ENCODE results near the gene ACTG2.
"Not testable (repeated sequence)": the region's sequence is repeated elsewhere in the genome, so short reads cannot be mapped to it uniquely, and the experiment has no call there.

Gene ACTG2

DNA sequence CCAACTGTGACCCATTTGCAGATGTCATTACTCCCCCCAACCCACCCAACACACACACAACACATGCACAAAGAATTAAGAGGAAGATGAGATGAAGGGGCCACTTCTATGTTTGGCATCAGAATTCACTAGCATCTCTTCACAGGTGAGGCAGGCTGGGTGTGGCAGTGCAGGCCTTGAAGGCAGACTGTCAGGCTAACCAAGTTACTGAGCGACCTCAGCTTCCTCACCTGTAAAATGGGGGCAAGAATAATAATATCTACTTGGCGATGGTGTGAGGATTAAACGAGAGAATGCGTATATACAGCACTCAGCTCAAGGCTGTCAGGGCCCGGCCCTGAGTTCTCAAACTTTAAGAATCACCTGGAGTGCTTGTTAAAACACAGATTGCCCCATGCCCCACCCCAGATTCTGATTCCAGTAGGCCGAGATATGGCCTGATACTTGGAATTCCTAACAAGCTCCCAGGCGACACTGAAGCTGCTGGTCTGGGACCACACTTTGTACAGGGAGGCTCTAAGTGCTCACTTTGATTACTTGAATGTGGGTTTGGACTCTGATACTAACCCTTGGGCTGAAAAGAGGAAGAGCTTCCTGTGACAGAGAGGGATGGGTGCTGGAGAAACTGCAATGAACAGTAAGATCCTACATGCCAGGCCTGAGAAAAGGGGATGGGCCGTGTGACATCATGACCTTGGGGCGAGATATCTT, 1.1 kb downstream of the ACTG2 start:
- DNase-seq (ENCODE audit: low spot score): no peak

DNA sequence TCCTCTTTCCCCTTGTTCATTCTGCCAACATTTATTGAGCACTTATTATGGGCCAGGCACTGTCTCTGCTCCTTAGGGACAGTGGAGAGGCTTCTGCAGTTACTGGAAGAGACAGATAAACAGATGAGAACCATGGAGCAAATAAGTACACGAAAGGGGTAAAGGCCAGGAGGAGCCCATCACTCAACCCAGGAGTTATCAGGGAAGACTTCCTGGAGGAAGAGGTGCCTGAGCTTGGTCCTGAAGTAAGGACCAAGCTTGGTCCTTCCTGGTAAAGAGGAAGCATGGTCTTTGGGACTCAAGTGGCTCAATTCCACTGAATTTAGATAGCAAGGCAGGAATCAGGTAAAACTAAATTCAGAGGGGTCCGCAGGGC, 1.7 kb downstream of the ACTG2 start:
- DNase-seq (ENCODE audit: low spot score): no peak

DNA sequence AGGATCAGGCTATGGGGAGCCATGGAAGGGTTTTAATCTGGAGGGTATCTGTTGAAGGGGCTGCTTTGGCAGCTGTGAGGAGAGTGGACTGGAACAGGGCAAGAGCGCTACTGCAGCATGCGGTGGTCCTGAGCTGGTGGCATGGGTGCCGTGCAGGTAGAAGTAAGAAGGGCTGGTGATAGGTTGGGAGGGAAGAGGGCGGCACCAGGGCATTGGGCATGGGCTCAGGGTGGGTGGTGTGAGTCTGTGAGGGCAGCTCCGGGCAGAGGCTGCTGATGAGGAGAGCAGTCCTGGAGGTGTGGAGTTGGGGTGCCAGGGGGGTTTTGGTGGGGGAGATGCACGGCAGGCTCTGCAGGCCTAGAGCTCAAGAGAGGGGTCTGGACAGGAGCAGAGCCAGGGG, 2.1 kb downstream of the ACTG2 start:
- no peak for DNase-seq (ENCODE audit: low spot score)

DNA sequence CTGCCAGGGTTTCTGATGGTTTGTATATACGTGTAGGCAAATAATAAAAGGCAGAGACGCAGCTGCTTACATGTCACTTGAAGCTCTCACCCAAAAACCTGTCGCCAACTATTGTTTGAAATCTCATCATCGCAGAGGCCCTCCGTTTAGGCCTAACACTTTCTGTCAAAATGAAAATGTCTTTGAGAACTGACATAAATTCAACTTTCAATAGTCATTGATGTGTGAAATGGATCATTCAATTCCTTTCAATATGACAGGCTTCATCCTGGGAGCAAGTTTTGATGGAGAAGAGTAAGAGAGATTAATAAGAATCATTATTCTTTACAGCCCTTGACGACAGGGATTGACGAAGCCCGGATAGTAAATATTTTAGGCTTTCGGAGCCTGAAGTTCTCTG, 2.7 kb downstream of the ACTG2 start:
- no peak for DNase-seq (ENCODE audit: low spot score)

DNA sequence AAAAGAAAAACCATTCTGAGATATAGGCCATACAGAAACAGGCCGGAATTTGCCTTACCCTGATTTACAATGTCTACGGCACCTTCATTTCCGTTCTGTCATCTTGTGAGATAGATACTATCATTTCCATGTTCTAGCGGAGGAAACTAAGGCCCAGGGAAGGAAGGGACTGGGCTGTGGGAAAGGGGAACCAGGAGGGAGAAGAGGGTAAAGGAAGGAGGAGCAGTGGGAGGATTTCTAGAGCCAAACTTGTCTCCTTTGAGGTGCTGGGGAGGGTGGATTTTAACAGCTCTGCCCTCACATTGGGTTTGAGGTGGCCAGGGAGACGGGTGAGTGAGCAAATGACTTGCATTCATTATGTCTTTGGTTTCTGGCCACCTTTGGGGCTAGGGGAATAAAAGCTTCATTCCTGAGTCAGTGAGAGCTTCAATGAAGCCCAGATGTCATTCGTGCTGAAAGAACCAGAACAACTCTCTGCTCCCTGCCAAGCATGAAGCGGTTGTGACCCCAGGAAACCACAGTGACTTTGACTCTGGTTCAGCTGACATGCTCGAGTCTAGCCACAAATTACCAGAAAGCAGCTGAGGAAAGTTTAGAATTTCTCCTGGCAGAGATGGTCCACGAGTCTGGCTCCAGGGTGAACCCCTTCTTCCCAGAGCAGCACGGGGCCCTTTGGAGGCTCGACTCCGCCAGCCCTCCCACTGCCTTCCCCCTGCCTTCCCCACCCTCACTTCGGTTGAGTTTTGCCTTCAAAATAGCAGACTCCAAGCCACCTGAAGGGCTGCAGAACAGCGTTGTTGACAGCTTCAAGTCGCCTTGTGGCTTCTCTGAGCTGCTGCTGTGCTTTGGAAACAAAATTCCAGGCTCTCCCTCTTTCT, 3.8 kb downstream of the ACTG2 start:
- no peak for DNase-seq (ENCODE audit: low spot score)

DNA sequence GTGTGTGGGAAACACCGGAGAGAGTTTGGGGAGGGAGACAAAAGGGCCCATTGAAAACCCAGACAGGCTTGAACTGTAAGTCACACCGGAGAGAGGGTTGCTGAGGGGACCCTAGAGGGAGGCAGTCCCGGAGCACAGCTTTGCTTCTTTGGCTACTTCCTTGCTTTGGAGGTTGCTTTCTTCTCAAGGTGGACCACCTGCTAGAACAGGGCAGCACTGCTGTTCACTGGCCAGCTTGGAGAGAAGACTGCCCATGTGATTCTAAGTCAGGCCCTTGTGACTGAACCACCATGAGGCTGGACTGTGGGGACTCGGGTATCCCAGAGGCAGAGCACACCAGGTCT, 4.4 kb downstream of the ACTG2 start:
- DNase-seq (ENCODE audit: low spot score): no peak

DNA sequence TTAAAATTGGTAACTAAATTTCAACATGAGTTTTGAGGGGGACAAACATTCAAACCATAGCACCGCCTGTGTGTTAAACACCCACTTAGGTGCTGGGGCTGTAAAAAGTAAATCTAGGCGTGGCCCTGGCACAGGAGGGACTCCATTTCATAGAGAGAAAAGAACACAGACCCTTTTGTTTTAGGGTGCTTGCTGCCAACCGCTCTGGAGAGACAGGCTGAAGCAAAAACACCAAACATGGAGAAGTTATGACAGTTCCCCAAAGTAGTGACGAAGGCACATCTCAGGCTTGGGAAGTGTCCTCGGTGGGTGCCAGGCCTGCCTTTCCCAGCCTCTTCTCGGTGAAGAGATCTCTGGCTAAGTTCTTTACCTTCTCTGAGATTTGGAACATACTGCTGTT, 5.1 kb downstream of the ACTG2 start:
- DNase-seq (ENCODE audit: low spot score): no peak

DNA sequence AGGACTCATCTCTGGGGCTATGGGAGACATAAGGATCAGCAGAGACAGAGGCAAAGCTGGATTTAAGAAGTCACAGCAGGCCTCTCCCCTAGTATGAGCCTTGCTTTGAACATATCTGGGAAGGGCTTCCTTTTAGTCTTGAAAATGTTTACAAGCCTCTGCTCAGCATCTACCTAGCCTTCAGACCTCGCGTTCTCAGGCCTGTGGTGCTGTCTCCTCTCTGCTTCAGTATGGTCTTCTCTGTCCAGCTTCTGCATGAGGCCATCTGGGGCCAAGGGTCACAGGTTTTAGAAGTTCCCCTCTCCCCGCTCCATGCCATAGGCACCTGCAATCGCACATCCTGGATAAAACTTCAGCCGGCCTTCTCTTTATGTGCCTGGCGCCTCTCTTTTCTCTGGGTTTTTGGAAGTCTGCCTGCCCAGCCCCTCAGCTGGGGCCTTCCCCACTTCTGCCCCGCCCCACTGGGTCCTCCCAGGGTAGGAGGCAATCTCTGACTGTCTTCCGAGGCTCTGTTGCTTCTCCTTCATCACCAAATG, 7.1 kb downstream of the ACTG2 start:
- no peak for DNase-seq (ENCODE audit: low spot score)

DNA sequence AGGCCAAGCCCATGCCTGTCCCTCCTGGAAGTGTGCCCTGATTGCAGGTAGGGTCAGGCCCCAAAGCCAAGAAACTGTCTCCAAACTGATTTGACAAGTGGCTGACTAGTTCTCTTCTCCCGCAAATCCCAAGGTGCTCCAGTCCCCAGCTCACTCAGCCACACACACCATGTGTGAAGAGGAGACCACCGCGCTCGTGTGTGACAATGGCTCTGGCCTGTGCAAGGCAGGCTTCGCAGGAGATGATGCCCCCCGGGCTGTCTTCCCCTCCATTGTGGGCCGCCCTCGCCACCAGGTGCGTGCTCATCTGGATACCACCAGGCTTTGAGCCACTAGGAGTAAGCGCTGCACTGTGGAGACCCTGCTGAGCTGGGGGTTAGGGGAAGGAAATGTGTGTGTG, 8.3 kb downstream of the ACTG2 start:
- DNase-seq (ENCODE audit: low spot score): no peak

DNA sequence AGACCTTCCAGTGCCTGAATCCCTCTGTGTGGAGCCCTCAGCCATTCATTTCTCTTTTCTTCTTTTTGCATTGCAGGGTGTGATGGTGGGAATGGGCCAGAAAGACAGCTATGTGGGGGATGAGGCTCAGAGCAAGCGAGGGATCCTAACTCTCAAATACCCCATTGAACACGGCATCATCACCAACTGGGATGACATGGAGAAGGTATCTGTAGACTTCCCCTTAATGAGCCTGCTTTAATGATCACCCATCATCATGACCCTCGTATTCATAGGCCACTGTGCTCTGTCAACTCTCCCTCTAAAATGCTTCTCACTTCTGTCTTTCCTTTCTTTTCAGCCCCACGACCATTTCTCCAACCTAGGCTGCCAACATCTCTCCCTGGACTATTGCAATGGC, 9.5 kb downstream of the ACTG2 start:
- DNase-seq (ENCODE audit: low spot score): no peak

DNA sequence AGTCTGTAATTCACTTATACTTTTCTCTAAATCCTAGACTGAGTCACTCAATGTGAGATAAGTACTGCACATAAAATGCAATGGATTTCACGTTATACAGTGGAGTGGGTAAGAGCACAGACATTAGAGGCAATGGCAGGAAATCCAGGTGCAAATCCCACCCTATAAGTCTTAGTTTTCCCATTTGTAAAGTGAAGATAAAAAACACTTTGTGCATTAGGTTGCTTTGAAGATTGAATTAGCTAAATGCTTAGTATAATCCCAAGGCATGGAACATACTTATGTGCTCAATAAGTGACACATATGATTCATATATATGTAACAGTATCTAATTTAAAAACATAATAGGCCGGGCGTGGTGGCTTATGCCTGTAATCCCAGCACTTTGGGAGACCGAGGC, 10.5 kb downstream of the ACTG2 start:
- DNase-seq (ENCODE audit: low spot score): no peak

DNA sequence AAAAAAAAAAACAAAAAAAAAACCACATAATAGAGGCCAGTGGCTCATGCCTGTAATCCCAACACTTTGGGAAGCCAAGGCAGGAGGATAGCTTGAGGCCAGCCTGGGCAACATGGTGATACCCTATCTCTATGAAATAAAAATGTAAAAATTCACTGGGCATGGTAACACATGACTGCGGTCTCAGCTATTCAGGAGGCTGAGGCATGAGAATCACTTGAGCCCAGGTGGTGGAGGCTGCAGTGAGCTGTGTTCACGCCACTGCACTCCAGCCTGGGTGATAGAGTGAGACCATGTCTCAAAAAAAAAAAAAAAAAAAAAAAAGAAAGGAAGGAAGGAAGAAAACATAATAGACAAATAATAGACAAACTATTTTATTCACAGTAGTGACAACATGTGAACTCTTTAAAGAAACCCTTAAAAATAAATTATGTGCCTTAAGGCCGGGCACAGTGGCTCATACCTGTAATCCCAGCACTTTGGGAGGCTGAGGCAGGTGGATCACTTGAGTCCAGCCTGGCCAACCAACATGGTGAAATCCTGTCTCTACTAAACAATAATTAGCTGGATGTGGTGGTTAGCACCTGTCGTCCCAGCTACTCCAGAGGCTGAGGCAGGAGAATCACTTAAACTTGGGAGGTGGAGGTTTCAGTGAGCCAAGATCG, 11.3 kb downstream of the ACTG2 start:
- not testable (repeated sequence) for DNase-seq (ENCODE audit: low spot score)

DNA sequence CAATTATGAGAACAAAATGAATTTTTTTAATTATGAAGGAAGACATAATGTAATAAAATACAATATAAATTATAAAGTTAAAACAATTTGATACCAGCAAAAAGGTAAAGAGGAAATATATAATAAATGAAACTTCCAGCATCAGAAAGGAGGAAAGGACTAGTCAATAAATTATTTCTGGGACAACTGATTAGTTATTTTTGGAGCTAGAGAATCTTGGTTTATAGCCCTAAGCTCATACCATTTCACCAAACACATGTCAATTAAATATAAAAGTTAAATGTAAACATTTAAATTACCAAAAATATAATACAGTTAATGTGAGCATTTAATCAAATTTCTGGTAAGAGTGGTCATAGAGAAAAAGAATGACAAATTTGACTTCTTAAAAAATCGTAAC, 12.1 kb downstream of the ACTG2 start:
- no peak for DNase-seq (ENCODE audit: low spot score)

DNA sequence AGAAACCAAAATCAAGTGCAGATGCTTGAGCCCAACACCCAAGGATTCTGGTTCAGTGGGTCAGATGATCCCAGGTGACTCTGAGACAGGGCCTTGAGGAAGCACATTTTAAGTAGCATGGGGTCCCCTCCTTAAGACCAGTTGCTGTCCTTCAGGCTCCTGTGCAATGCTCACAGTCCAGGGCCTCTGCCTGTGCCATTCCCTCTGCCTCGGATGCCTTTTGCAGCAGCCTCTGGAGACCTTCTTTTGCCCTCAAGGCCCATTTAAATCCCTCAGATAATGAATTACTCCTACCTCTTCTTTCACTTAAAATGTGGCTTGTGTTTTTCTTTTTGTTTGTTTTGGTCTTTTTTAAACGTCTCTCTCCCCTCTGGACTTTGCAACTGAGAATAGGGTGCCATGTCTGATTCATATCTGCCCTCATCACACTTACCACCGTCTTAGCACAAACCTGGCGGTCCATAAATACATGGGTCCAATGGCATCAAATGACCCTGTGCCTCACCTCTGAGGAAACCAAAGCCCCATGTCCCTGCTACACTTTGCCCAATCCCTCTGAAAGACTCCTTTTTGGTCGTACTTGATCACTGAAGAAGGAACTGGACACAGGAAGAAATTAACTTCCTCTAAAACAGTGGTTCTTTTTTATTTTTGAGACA, 14.2 kb downstream of the ACTG2 start:
- no peak for DNase-seq (ENCODE audit: low spot score)

DNA sequence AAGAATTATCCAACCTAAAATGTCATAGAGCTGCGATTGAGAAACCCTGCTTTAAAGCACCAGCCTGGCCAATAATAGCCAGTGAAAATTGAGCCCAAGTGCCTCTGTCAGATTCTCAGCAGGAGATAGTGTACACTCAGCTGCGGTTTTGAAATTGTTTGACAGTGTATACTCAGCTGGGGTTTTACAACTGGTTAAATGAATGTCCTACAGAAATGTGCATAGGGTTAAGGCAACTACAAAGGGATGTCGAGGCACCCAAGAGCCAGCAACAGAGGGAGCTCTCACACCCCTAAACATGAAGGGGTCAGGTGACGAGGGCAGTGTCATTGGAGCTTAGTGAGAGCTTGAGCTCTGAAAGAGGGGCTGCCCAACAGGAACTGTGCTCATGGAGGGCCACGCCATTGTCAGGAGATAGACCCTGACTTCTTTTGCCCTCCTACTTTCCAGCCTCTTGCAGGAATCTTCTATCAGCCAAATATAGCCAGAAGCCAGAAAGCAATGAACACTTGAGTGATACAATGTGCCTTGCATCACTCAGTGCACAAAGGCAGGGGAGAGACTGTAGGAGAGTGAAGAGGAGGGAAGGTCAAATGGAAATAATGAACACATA, 15.1 kb downstream of the ACTG2 start:
- peak; percentile 70 for DNase-seq (ENCODE audit: low spot score)

DNA sequence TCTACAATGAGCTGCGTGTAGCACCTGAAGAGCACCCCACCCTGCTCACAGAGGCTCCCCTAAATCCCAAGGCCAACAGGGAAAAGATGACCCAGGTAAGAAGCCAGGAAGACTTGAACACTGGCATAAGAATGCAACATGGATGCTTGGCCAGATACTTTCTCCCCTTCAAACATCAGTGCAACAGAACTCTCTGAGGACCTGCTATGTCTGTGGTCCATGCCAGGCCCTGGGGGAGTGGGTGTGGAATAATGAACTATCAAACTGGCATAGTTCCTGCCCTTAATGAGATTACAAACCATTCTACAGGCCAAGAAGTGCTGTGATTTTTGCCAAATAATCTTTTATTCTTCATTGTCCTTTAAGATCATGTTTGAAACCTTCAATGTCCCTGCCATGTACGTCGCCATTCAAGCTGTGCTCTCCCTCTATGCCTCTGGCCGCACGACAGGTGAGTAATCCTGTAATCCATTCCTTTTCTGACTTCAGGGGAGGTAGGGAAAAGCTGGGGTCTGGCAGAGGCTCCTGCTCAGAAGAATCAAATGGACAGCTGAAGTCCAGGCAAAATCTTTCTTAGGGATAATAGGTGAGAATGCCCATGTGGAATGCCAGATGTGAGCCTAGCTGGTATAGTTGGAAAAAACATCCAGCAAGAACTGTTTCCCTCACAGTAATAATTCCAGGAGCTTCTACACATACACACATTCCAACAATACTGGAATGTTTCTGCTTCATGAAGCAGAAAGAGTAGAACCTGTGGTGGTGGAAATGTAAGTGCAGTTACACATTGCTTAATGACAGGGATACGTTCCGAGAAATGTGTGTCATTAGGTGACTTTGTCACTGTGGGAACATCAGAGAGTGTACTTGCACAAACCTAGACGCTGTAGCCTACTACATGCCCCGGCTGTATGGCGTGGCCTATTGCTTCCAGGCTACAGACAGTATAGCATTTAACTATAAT, 16.2 kb downstream of the ACTG2 start:
- DNase-seq (ENCODE audit: low spot score): no peak

DNA sequence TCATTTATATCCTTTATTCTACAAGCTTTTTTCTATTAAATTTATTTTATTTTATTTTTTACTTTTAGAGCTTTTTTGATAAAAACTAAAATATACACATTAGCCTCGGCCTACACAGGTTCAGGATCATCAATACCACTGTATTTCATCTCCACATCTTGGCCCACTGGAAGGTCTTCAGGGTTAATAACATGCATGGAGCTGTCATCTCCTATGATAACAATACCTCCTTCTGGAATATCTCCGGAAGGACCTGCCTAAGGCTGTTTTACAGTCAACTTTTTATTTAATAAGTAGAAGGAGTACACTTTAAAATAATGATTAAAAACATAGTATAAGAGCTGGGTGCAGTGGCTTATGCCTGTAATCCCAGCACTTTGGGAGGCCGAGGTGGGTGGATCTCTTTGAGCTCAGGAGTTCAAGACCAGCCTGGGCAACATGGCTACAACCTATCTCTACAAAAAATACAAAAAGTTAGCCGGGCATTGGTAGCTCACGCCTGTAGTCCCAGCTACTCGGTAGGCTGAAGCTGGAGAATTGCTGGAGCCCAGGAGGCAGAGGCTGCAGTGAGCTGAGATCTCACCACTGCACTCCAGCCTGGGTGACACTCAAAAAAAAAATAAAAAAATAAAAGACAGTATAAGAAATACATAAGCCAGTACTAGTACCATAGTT, 18.2 kb downstream of the ACTG2 start:
- DNase-seq (ENCODE audit: low spot score): no peak

DNA sequence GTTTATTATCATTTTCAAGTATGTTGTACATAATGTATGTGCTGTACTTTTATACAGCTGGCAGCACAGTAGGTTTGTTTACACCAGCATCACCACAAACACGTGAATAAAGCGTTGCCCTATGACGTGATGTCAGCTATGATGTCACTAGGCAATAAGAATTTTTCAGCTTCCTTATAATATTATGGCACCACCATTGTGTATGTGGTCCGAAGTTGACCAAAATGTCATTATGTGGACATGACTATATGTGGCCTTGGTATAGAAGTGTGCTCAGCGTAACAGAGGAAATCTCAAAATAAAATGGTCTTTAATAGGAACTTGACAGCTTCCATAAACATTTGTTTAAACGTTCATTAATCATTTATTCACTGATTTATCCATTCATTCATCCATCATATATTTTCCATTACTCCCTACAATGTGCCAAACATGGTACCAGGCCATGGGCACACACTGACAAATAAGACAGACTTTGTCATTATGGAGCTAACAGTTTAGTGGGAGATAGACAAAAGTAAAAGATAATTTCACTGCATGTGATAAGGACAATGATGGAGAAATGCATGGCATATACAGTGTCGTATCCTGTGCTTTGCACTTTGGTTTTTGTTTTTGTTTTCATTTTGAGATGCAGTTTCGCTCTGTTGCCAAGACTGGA, 18.9 kb downstream of the ACTG2 start:
- no peak for DNase-seq (ENCODE audit: low spot score)

DNA sequence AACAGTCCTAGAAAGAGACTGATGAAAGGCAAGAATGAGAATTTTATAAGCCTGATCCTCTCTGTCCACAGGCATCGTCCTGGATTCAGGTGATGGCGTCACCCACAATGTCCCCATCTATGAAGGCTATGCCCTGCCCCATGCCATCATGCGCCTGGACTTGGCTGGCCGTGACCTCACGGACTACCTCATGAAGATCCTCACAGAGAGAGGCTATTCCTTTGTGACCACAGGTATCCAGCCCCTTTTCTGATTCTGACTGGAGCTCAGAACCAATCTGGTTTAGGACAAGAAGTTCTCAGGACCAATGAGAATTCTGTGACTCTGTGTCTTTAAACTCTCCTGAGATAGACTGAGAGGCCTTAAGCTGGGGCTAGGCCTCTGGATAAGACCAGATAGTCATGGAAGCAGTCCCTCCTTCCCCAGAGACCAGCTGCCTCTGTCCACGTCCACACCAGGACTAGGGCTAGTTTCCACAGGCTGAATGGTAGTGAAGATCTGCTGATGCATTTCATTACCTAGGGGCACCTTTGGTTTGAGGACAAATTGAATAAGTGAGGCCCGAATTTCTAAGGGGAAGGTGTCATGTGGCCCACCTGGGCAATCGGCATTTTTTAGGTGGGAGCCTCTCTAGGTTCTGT, 20.7 kb downstream of the ACTG2 start:
- no peak for DNase-seq (ENCODE audit: low spot score)

All from NAMALWA (cell line).